Kidney (tissue), 14 donors: ENCODE measurements around the gene ZP1. TPM values are rescaled to one million over a fixed set of nuclear protein-coding genes. Genes with fewer than 3 reads are reported as not detected.
A peak's percentile ranks its signal among the peaks of the same experiment; 100 is the strongest.

Experiments used
- DNase-seq, 5 donors: peaks; one replicate each; pipeline ENCODE4 v3.0.0-alpha.2; 2013 to 2020
- FAIRE-seq: peaks from 2 replicates; lab custom pipeline; 2012; peaks lifted over from hg19 to GRCh38; lab: Jason Lieb, UNC
- H3K27ac ChIP-seq, 2 donors: one replicate each; pipeline ENCODE4 v1.7.0; 2013; ENCODE audit warnings: low read depth in 2 of 2, low read length in 2 of 2, inconsistent platforms in 1 of 2
- H3K27me3 ChIP-seq: one replicate; pipeline ENCODE4 v1.7.1; 2013; ENCODE audit warnings: low read length, inconsistent platforms; ENCODE audit not compliant: control insufficient read depth, insufficient read depth
- H3K36me3 ChIP-seq, 3 donors: one replicate each; pipeline versions ENCODE4 v1.7.0 to v1.7.1; 2013; ENCODE audit warnings: low read length in 3 of 3, control low read depth in 1 of 3, inconsistent platforms in 1 of 3; ENCODE audit not compliant: insufficient read depth in 3 of 3, control insufficient read depth in 2 of 3
- H3K4me1 ChIP-seq, 3 donors: one replicate each; pipeline versions ENCODE4 v1.7.0 to v1.7.1; 2013; ENCODE audit warnings: low read length in 3 of 3, inconsistent platforms in 1 of 3, low read depth in 1 of 3; ENCODE audit not compliant: control insufficient read depth in 2 of 3, insufficient read depth in 2 of 3
- H3K4me3 ChIP-seq, 3 donors: one replicate each; pipeline versions ENCODE4 v1.7.0 to v1.8.1; 2013; ENCODE audit warnings: low read length in 3 of 3, control low read depth in 1 of 3, inconsistent platforms in 1 of 3
- H3K9ac ChIP-seq, 3 donors: one replicate each; pipeline versions ENCODE4 v1.7.0 to v1.7.1; 2013; ENCODE audit warnings: low read length in 3 of 3, control low read depth in 1 of 3, inconsistent platforms in 1 of 3
- H3K9me3 ChIP-seq, 3 donors: one replicate each; pipeline versions ENCODE4 v1.7.0 to v1.7.1; 2013; ENCODE audit warnings: low read length in 3 of 3, control low read depth in 1 of 3, inconsistent platforms in 1 of 3; ENCODE audit not compliant: control insufficient read depth in 2 of 3, insufficient read depth in 1 of 3
- intact Hi-C: fragments of 100-400 bp; cut with DNase I; formaldehyde crosslinking; loops from one replicate; pipeline ENCODE4 v1.11.1; 2022
- polyA plus RNA-seq: library from polyadenylated mRNA; stranded (reverse); fragments of 350-450 nt; fragmentation: Illumina TruSeq; extraction: RNeasy Lipid Tissue Mini Kit (QIAGEN cat#74804); gene quantifications from one replicate; pipeline ENCODE4 v1.2.3, GENCODE V29; 2014; ENCODE audit warnings: low read depth, low replicate concordance; ENCODE audit not compliant: insufficient read depth
- total RNA-seq: library from RNA; stranded (reverse); fragmentation: NEBNext Ultra II Directional; extraction: Animal tissue kit (Norgen Biotek cat#: 25700); gene quantifications from one replicate; pipeline ENCODE4 v1.2.1, GENCODE V29; 2021
- TF ChIP-seq, protein P1 (sequence below): IDR thresholded peaks from 3 replicates; pipeline ENCODE4 v1.5.1; 2012; ENCODE audit warnings: mild to moderate bottlenecking, moderate library complexity, borderline replicate concordance; ENCODE audit not compliant: insufficient read depth; ENCODE audit errors: extremely low read depth
- donor health status: control.
- donor health status: control.
- donor health status: control.
- donor health status: control.
- donor health status: control.
- donor health status: DM: yes; HTN: yes; CAD: no.
- donor health status: Normal renal cell carcinoma (clear cell type).

ZP1 gene
- total and polyA plus RNA-seq, 2 donors from 2014 or later: not detected

DNA sequence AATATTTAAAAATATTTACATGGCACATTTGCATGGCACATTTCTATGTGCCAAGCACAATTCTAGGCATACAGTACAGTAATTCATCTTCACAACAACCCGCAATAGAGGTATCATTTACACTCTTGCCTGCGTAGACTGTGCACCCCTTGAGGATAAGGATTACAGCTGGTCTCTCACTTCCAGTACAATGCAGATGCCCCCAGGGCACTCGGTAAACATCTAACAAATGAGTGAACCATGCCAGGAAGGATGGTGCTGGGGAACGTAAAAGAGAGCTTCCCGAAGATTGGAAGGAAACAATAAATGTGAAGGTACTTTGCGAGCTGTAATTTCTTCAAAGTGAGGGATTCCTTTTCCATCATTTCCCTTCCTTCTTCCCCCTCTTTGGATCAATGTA is 37.7 kb downstream of the ZP1 start:
- TF ChIP-seq, protein P1, sequence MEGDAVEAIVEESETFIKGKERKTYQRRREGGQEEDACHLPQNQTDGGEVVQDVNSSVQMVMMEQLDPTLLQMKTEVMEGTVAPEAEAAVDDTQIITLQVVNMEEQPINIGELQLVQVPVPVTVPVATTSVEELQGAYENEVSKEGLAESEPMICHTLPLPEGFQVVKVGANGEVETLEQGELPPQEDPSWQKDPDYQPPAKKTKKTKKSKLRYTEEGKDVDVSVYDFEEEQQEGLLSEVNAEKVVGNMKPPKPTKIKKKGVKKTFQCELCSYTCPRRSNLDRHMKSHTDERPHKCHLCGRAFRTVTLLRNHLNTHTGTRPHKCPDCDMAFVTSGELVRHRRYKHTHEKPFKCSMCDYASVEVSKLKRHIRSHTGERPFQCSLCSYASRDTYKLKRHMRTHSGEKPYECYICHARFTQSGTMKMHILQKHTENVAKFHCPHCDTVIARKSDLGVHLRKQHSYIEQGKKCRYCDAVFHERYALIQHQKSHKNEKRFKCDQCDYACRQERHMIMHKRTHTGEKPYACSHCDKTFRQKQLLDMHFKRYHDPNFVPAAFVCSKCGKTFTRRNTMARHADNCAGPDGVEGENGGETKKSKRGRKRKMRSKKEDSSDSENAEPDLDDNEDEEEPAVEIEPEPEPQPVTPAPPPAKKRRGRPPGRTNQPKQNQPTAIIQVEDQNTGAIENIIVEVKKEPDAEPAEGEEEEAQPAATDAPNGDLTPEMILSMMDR: no peak
- Histone ChIP-seq H3K9ac (peak overlapping the region; percentile 68 to 94 (median 75)), H3K36me3 (peaks cover 4 to 29% (median 27%) of the 10 kb centered on the region in 3 donors), H3K9me3 (no peaks in the 10 kb centered on the region), H3K27me3 (no peaks in the 10 kb centered on the region), H3K4me3 (peak overlapping the region; percentile 76 to 96 (median 83)), H3K4me1 (peaks cover 9 to 12% (median 12%) of the 10 kb centered on the region in 3 donors), H3K27ac (no peak overlapping the region)
- intact Hi-C loops: no loop called here
- FAIRE-seq (no peak), DNase-seq (no peak)

DNA sequence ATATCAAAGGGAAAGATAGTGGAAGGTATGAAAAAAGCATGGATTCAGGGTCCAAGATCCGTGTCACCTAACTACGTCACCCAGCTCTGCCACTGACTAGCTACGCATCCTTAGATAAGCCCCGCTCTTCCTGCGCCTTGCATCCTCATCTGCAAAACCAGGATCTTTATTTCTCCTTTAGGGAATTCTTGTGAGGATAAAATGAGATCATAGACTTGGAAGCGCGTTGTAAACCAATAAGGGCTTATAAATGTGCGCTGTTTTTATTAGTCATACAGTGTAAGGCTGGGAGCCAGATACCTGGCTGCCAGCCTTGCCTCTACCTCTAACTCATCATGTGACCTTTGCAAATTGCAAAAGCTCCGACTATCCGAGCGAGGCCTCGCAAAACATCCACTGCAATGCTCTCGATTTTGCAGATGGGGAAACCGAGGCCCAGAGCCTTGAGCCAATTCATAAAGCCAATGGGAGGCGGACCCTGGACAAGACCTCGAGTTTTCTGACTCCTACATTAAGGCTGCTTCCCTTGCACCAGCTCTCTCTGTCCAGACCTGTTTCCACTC is 38.3 kb downstream of the ZP1 start:
- Histone ChIP-seq H3K27me3 (no peaks in the 10 kb centered on the region), H3K4me3 (peak overlapping the region; percentile 76 to 96 (median 83)), H3K9ac (peak overlapping the region; percentile 68 to 94 (median 75)), H3K27ac (peak overlapping the region in 1 of 2 donors; percentile 85), H3K36me3 (peaks cover 4 to 23% (median 23%) of the 10 kb centered on the region in 3 donors), H3K4me1 (peaks cover 9 to 12% (median 12%) of the 10 kb centered on the region in 3 donors), H3K9me3 (no peaks in the 10 kb centered on the region)
- intact Hi-C loops: no loop called here
- TF ChIP-seq, protein P1: no peak
- no peak for FAIRE-seq
- DNase-seq: peak in 1 of 5 donors; percentile 24

DNA sequence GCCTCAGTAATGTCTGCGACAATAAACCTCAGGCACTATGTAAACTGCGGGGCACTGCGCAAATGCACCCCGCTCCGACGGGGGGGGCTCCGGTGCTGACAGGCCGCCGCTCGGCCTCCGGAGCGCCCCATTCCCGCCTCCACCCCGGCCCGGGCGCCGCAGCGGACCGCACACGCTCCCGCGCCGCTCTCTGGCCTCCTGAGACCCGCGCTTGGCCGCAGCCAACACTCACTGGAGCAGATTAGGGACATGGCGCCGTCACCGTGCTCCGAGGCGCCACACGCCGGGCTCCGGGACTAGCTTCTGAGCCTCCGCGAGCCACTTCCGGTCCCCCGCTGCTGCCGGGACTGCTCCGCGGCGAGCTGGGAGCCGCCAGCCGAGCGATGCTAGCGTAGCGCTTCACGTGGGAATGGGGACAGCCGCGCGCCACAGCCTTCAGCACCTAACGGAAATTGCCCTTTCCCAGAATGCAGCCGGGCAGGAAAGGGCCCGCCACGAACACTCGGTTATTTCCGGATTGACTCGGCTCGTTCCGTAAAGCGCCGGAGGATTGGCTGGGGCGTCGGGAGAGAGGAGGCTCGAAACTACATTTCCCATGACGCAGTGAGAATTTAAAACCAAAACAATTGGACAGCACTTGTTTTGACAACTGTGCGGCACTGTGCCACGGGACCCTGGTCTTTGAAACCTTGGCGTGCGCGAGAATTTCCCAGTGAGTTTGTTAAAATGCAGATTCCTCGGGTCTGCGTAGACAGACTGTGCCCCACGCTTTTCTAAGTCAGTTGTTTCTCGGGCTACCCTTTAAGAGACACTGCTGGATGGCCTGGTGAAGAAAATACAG is 39.0 kb downstream of the ZP1 start, which contains the start of gene PRPF19:
Gene PRPF19 (minus strand): TSS at position 454 of the 841 bp plus-strand sequence. CDS start 203 bp downstream, at position 251.
- intact Hi-C loops: no loop called here
- Histone ChIP-seq H3K9me3 (no peaks in the 10 kb centered on the region), H3K4me3 (peak within 1 kb of the TSS; percentile 76 to 96 (median 83)), H3K4me1 (peaks cover 9 to 12% (median 12%) of the 10 kb centered on the region in 3 donors), H3K9ac (peak within 1 kb of the TSS; percentile 75 to 94 (median 77)), H3K27ac (peak within 1 kb of the TSS; percentile 85 to 86), H3K36me3 (peaks cover 4 to 18% (median 17%) of the 10 kb centered on the region in 3 donors), H3K27me3 (no peaks in the 10 kb centered on the region)
- TF ChIP-seq, protein P1: no peak
- DNase-seq (peak; percentile 98 to 99 (median 99)), FAIRE-seq (peak; percentile 85)
